AG09309 (cell line): ENCODE measurements around the gene GPC2.
A peak's percentile ranks its signal among the peaks of the same experiment; 100 is the strongest.

ENCODE experiments used
- DNase-seq: peaks from one replicate; pipeline ENCODE4 v3.0.0-alpha.2; 2010; ENCODE audit warnings: low read depth
- H3K4me3 ChIP-seq: 2 replicates; pipeline ENCODE4 v1.5.1; 2011; ENCODE audit warnings: mild to moderate bottlenecking, low read depth, low read length, moderate library complexity; ENCODE audit not compliant: control insufficient read depth
- CTCF ChIP-seq: IDR thresholded peaks from 2 replicates; pipeline ENCODE4 v1.5.1; 2011; ENCODE audit warnings: mild to moderate bottlenecking, low read depth, low read length, inconsistent platforms; ENCODE audit not compliant: insufficient read depth, control insufficient read depth; ENCODE audit errors: missing control alignments

Gene GPC2

DNA sequence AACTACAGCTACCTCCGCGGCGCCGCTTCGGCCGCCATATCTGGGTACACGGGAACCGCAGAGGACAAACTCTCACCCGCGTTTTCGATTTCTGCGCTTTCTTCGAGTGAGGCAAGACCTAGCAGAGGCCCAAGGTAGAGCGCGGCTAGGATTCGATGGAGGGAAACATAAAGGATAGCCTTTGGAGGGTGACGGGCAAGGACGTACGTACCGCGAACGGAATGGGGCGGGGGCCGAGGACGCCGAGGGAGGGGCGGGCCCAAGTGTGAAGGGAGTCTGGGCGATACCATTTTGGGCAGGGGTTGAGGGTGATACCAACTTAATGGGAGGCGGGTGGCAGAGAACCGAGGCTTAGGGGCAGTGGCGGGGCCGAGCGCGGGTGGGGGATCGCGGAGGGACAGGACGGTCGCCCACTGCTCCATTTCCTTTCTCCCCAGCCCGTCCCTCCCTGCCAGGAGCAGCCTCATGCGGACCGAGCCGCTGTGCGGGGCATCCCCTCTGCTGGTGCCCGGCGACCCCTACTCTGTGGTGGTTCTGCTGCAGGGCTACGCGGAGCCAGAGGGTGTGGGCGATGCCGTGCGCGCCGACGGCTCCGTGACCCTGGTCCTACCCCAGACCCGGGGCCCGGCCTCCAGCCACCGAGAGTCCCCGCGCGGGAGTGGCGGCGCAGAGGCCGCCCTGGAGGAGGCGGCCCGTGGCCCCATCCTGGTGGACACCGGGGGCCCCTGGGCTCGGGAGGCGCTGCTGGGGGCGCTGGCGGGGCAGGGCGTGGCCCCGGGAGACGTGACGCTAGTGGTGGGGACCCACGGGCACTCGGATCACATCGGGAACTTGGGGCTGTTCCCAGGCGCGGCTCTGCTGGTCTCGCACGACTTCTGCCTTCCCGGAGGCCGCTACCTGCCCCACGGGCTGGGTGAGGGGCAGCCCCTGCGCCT lies 50.0 kb downstream of the GPC2 start, which contains the start of gene MBLAC1:
MBLAC1 (plus strand) TSS at position 37 of the 935 bp plus-strand sequence; CDS start at position 466, 429 bp downstream.
- H3K4me3 ChIP-seq: peak within 1 kb of the TSS; percentile 91
- peak; percentile 79 for DNase-seq
- TF ChIP-seq CTCF: no peak

DNA sequence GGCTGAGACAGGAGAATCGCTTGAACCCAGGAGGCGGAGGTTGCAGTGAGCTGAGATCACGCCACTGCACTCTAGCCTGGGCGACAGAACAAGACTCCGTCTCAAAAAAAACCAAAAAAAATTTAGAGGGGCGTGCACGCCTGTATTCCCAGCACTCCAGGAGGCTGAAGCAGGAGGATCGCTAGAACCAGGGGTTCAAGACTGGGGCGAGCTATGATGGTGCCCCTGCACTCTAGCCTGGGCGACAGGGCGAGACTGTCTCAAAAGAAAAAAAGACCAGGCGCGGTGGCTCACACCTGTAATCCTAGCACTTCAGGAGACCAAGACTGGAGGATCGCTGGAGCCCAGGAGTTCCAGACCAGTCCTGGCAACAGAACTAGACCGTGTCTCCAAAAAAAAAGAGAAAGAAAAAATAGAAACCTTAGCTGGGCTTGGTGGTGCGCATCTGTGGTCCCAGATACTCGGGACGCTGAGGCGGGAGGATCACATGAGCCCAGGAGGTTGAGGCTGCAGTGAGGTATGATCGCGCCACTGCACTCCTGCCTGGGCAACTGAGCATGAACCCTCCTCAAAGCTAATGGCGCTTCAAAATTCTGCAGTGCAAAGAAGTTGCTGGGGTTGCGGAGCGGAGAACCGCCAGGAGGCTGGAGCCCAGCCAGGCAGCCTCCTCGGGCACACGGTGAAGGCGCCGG lies 50.8 kb downstream of the GPC2 start:
- TF ChIP-seq CTCF: no peak
- DNase-seq: no peak
- H3K4me3 ChIP-seq: peak overlapping the region; percentile 91

DNA sequence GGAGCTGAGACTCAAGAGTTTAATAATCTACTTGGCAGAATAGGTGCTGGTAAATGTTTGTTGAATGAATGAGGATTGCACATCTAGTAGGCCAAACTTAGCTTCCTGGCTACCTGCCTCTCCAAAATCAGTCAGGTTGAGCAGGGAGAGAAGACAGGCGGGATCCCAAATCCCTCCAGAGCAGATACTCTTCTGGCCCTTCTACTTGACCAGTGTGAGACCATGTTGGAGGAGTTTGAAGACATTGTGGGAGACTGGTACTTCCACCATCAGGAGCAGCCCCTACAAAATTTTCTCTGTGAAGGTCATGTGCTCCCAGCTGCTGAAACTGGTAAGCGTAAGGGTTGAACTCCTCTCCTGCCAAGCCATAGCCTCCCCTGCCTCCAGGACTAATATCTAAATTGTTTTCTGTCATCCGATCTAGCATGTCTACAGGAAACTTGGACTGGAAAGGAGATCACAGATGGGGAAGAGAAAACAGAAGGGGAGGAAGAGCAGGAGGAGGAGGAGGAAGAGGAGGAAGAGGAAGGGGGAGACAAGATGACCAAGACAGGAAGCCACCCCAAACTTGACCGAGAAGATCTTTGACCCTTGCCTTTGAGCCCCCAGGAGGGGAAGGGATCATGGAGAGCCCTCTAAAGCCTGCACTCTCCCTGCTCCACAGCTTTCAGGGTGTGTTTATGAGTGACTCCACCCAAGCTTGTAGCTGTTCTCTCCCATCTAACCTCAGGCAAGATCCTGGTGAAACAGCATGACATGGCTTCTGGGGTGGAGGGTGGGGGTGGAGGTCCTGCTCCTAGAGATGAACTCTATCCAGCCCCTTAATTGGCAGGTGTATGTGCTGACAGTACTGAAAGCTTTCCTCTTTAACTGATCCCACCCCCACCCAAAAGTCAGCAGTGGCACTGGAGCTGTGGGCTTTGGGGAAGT lies 52.6 kb downstream of the GPC2 start:
- no peak for TF ChIP-seq CTCF
- no peak for DNase-seq
- H3K4me3 ChIP-seq: no peak overlapping the region

DNA sequence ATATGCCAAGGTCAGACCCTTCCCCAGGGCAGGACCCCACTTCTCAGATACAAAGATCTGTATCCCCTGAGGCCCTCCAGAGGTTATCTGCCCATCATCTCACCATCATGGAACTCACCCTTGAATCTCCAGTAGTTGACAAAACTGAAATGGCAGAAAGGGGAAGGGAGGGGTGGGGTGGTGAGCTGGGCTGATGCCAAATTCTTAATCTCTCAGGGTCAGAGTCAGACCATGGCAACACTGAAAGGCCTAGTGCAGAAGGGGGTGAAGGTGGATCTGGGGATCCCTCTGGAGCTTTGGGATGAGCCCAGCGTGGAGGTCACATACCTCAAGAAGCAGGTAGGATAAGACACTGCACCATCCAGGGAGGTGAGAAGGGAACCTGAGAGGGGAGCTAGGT lies 54.6 kb downstream of the GPC2 start:
- H3K4me3 ChIP-seq: no peak overlapping the region
- DNase-seq: no peak
- TF ChIP-seq CTCF: no peak

- TF ChIP-seq CTCF: no peak
- no peak for DNase-seq
- H3K4me3 ChIP-seq: no peak overlapping the region
These were observed 55.1 kb downstream of the GPC2 start for GRCh38 chr7:100122067-100122466.

DNA sequence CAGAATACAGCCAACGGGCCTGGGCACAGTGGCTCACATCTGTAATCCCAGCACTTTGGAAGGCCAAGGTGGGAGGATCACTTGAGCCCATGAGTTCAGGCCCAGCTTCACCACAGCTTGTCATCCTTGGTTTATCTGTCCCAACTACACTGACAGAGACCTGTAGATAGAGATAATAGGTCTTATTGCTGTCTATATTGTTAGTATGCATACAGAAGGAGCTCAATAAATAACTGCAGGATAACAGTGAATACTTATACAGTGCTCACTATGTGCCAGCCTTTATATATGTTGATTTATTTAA lies 56.5 kb downstream of the GPC2 start:
- DNase-seq: no peak
- no peak for TF ChIP-seq CTCF
- peak overlapping the region; percentile 98 for H3K4me3 ChIP-seq
